ENCODE data around the gene VPS13D.

Gene VPS13D

DNA sequence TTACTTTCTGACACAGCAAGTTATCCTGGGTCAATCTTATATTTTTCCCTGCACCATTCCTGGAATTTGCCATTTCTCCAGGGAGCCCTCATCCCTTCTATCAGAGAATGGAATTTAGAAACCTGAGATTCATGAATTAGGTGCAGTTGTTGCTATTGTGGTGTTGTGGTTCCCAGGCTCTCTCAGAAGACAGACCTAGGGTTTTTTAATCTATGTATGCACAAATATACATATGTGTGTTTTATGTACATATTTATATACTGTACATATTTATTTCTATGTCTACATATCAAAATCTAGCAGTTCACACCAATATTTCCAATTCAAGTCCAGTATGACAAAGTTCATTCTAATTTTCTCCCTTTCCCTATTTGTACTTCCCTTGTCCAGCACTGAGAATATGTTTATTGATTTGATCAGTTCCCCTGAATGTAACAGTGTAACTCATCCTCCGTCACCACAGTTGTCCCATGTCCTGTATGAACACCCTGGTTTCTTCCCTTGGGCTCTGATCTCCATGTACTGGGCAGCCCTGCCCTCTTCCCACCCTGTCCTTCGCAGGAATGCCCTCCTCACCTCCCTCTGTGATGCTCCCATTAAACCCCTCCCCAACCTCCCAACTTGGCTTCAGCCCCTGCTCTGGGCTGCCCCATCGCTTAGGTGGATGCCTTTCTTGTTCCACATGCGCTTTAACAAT is 145.5 kb downstream of the VPS13D start:
- DNase-seq (ENCODE audit: low read depth, low spot score) = no peak
- TF ChIP-seq, protein P1, sequence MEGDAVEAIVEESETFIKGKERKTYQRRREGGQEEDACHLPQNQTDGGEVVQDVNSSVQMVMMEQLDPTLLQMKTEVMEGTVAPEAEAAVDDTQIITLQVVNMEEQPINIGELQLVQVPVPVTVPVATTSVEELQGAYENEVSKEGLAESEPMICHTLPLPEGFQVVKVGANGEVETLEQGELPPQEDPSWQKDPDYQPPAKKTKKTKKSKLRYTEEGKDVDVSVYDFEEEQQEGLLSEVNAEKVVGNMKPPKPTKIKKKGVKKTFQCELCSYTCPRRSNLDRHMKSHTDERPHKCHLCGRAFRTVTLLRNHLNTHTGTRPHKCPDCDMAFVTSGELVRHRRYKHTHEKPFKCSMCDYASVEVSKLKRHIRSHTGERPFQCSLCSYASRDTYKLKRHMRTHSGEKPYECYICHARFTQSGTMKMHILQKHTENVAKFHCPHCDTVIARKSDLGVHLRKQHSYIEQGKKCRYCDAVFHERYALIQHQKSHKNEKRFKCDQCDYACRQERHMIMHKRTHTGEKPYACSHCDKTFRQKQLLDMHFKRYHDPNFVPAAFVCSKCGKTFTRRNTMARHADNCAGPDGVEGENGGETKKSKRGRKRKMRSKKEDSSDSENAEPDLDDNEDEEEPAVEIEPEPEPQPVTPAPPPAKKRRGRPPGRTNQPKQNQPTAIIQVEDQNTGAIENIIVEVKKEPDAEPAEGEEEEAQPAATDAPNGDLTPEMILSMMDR (IDR thresholded peaks at IDR 0.05; ENCODE audit: low read depth, low read length) = no peak
- in situ Hi-C loops (cut with HindIII; ENCODE audit: low sequenced_read_pairs) = no loop called here
- no peak overlapping the region for H3K4me3 ChIP-seq (ENCODE audit: low read depth, low read length)

DNA sequence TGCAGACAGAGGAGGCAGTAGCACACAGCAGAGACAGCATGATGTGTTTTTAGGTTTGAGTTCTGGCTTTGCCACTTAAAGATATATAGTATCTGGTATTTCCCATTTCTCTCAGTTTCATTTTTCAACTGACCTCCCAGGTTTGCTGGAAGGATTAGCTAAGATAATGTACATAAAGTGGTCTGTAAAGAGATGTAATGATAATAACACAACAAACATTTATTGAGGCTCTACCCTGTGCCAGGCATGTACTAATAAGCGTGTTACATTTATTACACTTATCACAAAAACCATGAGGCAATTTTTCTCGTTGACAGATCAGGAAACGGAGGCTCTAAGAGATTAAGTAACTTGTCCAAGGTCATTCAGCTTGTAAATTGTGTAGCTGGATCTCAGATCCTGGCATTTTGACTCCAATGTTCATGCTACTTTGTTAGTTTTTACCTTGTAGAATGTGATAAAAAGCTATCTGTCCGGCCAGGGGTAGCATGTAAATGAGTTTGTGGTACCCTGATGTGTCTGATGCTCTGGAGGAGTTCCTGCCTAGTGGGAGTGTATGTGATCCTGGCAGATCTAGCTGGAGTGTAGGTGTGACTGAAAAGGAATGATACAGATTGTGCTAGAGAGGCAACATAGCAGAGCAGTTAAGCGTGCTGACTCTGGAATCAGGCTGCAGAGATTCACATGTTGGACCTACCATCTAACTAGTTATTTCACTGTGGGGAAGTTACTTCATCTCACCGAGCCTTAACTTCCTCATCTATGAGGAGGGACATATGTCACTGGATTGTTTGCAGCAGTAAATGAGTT is 146.6 kb downstream of the VPS13D start:
- no peak for DNase-seq (ENCODE audit: low read depth, low spot score)
- no peak overlapping the region for H3K4me3 ChIP-seq (ENCODE audit: low read depth, low read length)
- TF ChIP-seq, protein P1 (IDR thresholded peaks at IDR 0.05; ENCODE audit: low read depth, low read length) = no peak
- in situ Hi-C loops (cut with HindIII; ENCODE audit: low sequenced_read_pairs) = no loop called here

DNA sequence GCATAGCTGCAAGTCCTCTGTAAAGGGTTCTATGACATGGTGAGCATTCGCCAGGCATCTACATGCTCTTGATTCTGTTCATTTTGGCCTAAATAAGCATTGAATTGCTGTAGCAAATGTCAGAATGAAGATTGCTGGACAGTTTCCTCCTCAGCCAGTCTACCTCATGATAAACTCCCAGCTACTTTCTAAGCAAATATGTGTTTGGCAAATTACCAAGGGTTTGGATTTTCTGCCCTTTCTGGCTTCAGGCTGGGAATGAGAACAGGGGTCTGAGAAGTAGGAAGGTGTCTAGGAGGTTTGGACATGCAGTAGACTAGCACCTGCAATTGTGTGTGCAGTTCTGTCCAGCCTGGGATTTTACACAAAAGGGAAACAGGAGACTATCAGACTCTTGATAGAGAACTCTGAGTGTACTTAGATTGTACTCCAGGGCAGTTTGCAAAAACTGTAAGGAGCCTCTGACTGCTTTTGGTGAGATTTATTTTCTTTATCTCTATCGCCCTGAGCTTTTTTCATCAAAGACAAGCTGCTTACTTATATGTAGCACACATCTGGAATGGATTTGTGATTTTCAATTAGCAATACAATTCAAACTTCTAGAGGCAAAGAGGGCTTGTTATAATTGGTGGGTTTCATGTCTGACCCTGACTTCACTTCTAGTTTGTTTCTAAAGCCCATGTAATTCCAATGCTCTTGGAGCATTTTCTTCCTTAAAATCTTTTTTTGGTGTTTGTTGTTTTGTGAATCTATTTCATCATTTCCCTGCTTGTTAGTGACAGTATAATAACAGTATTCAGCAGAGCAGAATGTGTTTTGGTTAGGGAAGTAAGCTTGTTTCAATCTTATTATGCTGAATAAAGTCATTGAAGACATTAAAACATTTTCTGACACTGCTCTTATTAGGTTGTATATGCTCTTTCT is 150.8 kb downstream of the VPS13D start:
- in situ Hi-C loops (cut with HindIII; ENCODE audit: low sequenced_read_pairs) = no loop called here
- DNase-seq (ENCODE audit: low read depth, low spot score) = no peak
- H3K4me3 ChIP-seq (ENCODE audit: low read depth, low read length) = no peak overlapping the region
- TF ChIP-seq, protein P1 (IDR thresholded peaks at IDR 0.05; ENCODE audit: low read depth, low read length) = no peak

DNA sequence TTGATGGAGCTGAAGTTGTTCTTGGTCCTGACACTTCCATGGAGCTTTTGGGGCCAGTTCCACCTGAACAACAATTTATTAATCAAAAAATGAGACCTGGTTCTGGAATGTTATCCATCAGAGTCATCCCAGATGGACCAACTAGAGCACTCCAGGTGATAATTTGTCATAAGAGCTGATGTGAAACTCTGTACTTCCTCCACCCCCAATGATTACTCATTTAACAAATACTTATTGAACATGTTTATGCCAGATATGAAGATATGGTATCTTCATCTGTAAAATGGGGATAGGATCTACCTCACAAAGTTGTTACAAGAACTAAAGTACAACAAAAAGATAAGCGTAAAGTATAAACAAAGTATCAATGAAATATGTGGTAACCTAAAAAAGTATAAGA is 153.2 kb downstream of the VPS13D start:
- no peak overlapping the region for H3K4me3 ChIP-seq (ENCODE audit: low read depth, low read length)
- TF ChIP-seq, protein P1 (IDR thresholded peaks at IDR 0.05; ENCODE audit: low read depth, low read length) = no peak
- no peak for DNase-seq (ENCODE audit: low read depth, low spot score)
- in situ Hi-C loops (cut with HindIII; ENCODE audit: low sequenced_read_pairs) = no loop called here

DNA sequence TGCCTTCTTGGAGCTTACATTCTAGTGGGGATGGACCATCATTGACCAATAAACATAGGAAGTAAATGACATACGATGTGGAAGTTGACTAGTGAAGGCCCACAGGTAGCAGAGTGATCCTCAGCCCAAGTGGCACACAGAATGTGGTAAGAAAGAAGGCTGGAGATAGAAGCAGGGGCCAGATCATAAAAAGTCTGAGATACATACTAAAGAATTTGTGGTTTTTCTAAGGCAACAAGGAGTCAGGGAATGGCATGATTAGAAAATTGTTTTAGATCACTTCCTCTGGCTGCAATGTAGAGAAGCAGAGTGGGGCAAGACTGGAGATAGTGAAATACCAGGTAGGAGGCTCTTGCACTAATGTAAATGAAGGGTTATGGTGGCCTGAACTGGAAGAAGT is 154.0 kb downstream of the VPS13D start:
- in situ Hi-C loops (cut with HindIII; ENCODE audit: low sequenced_read_pairs) = no loop called here
- DNase-seq (ENCODE audit: low read depth, low spot score) = peak; percentile 15
- TF ChIP-seq, protein P1 (IDR thresholded peaks at IDR 0.05; ENCODE audit: low read depth, low read length) = no peak
- no peak overlapping the region for H3K4me3 ChIP-seq (ENCODE audit: low read depth, low read length)

DNA sequence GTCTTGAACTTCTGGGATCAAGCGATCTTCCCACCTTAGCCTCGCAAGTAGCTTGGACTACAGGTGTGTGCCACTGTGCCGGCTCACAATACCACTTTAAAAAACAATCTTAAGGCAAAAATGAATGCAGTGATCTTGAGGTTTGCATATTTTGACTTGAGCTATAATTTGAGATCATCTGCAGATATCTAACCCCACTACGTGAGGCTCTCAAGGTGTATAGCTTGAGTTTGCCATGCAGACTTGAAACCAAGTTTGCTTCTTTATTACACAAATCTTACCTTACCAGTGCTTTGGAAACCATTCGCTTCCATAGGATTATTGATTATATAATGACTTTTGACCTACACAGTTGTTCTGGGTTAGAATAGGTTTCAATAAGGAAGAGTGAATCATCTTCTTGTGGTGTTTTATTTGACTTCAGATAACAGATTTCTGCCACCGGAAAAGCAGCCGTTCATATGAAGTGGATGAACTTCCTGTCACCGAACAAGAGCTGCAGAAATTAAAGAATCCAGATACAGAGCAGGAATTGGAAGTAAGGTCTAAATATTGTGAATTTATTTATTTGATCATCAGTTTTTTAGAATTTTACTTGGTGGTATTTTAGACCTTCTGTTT is 155.1 kb downstream of the VPS13D start:
- in situ Hi-C loops (cut with HindIII; ENCODE audit: low sequenced_read_pairs) = no loop called here
- no peak for DNase-seq (ENCODE audit: low read depth, low spot score)
- TF ChIP-seq, protein P1 (IDR thresholded peaks at IDR 0.05; ENCODE audit: low read depth, low read length) = no peak
- no peak overlapping the region for H3K4me3 ChIP-seq (ENCODE audit: low read depth, low read length)
